Lower leg skin (tissue), 4 donors: ENCODE data around the gene GNAS-AS1. TPM values are rescaled to one million over a fixed set of nuclear protein-coding genes. Genes with fewer than 3 reads are reported as not detected.

Experiments
- DNase-seq, 2 donors: peaks; one replicate each; pipeline ENCODE4 v3.0.0-alpha.2; 2019; ENCODE audit warnings: low spot score in 2 of 2
- H3K4me3 ChIP-seq: fragments of 200-600 bp; sonication (generic); 2 replicates; pipeline ENCODE4 v1.5.1; 2017; ENCODE audit warnings: mild to moderate bottlenecking, low read depth; ENCODE audit not compliant: poor library complexity, severe bottlenecking
- POLR2A ChIP-seq, 2 donors: fragments of 450-650 bp; IDR thresholded peaks; one replicate each; pipeline ENCODE4 v1.6.1; 2016 to 2017; ENCODE audit warnings: antibody characterized with exemption in 2 of 2, mild to moderate bottlenecking in 1 of 2, moderate library complexity in 1 of 2
- WGBS, 2 donors: methylation state at CpG; one replicate each; pipeline ENCODE4 v1.1.5; 2018; 5-methylcytosine and 5-hydroxymethylcytosine counted together
- intact Hi-C: fragments of 100-400 bp; cut with DNase I; formaldehyde crosslinking; loops from one replicate; pipeline ENCODE4 v1.15.0; 2023; ENCODE audit warnings: low total_unique reads
- total RNA-seq, 4 donors: library from RNA; depleted of rRNA; stranded (reverse); fragments of >200 nt; gene quantifications; one replicate each; pipeline ENCODE4 v1.1.0, GENCODE V29; 2016
- TF ChIP-seq, protein P1 (sequence below), 3 donors: fragments of 450-650 bp; IDR thresholded peaks; one replicate each; pipeline ENCODE4 v1.5.1; 2016; ENCODE audit warnings: antibody characterized with exemption in 3 of 3, mild to moderate bottlenecking in 3 of 3, moderate library complexity in 2 of 3

Gene GNAS-AS1
- total RNA-seq, 4 donors from 2014 or later = 0.39 TPM; not detected in 3

GRCh38 chr20:58808271-58809046 lies 42.2 kb downstream of the GNAS-AS1 start:
- intact Hi-C loops = no loop called here
- no peak for TF ChIP-seq POLR2A (IDR thresholded peaks at IDR 0.05)
- TF ChIP-seq, protein P1, sequence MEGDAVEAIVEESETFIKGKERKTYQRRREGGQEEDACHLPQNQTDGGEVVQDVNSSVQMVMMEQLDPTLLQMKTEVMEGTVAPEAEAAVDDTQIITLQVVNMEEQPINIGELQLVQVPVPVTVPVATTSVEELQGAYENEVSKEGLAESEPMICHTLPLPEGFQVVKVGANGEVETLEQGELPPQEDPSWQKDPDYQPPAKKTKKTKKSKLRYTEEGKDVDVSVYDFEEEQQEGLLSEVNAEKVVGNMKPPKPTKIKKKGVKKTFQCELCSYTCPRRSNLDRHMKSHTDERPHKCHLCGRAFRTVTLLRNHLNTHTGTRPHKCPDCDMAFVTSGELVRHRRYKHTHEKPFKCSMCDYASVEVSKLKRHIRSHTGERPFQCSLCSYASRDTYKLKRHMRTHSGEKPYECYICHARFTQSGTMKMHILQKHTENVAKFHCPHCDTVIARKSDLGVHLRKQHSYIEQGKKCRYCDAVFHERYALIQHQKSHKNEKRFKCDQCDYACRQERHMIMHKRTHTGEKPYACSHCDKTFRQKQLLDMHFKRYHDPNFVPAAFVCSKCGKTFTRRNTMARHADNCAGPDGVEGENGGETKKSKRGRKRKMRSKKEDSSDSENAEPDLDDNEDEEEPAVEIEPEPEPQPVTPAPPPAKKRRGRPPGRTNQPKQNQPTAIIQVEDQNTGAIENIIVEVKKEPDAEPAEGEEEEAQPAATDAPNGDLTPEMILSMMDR (IDR thresholded peaks at IDR 0.05) = no peak

GRCh38 chr20:58807801-58808200 lies 42.9 kb downstream of the GNAS-AS1 start:
- 84 to 89% methylated on average over 11 of the region's 11 CpGs for WGBS, 2 donors
- intact Hi-C loops = no loop called here
- DNase-seq = no peak
- no peak overlapping the region for H3K4me3 ChIP-seq
- TF ChIP-seq, protein P1 (IDR thresholded peaks at IDR 0.05) = no peak
- no peak for TF ChIP-seq POLR2A (IDR thresholded peaks at IDR 0.05)

More at GRCh38 chr20:58808271-58809046, 42.2 kb downstream of the GNAS-AS1 start:
- no peak for DNase-seq
- 64 to 70% methylated on average over 17 of the region's 17 CpGs for WGBS, 2 donors
- no peak overlapping the region for H3K4me3 ChIP-seq

GRCh38 chr20:58803533-58803932 lies 47.2 kb downstream of the GNAS-AS1 start:
- WGBS, 2 donors = 87 to 90% methylated on average over 18 of the region's 18 CpGs
- no peak for DNase-seq
- TF ChIP-seq, protein P1 (IDR thresholded peaks at IDR 0.05) = no peak
- no peak for TF ChIP-seq POLR2A (IDR thresholded peaks at IDR 0.05)
- H3K4me3 ChIP-seq = no peak overlapping the region
- intact Hi-C loops = loop anchor here (1.0 kb wide), 1 partner anchor 20 kb away; no protein-coding TSS in a partner anchor

DNA sequence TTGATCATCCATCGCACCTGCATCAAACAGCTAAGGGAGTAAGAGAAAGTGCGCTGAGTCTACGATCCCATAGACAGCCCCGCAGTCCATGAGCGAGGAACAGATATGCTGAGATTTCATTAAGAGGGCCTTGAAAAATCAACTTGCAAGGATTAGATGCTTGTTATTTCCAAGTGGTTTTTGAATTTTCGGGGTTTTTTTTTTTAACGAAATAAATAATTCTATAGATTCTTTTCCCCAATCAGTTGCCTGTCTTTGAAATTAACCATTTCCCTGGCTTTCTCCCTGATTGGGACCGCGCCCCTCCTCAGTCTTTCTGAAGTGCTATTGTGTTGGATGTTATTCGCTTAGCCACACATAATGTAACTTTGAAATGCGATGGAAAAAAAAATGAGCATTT lies 48.6 kb downstream of the GNAS-AS1 start:
- WGBS, 2 donors = 89% methylated on average over 11 of the region's 11 CpGs
- TF ChIP-seq POLR2A (IDR thresholded peaks at IDR 0.05) = no peak
- TF ChIP-seq, protein P1 (IDR thresholded peaks at IDR 0.05) = no peak

GRCh38 chr20:58800134-58800871 lies 50.4 kb downstream of the GNAS-AS1 start:
- DNase-seq = no peak
- no peak overlapping the region for H3K4me3 ChIP-seq
- intact Hi-C loops = no loop called here
- 77% methylated on average over 22 of the region's 22 CpGs for WGBS, 2 donors
- TF ChIP-seq, protein P1 (IDR thresholded peaks at IDR 0.05) = no peak
- no peak for TF ChIP-seq POLR2A (IDR thresholded peaks at IDR 0.05)

More for the DNA sequence above, 48.6 kb downstream of the GNAS-AS1 start:
- DNase-seq = no peak
- no peak overlapping the region for H3K4me3 ChIP-seq
- intact Hi-C loops = no loop called here
